GM18907 (cell line): Measurements from ENCODE around the gene ZW10.
"Not testable (repeated sequence)": the region's sequence is repeated elsewhere in the genome, so short reads cannot be mapped to it uniquely, and the experiment has no call there.

Experiments
- ATAC-seq: cut with Tn5 transposase; IDR thresholded peaks from one replicate; pipeline ENCODE4 v1.9.1; 2021; ENCODE audit warnings: mild to moderate bottlenecking, moderate library complexity; ENCODE audit not compliant: unreplicated experiment

Gene ZW10

GRCh38 chr11:113764527-113765219 is 8.8 kb downstream of the ZW10 start:
- no peak for ATAC-seq

GRCh38 chr11:113763040-113763439 is 10.5 kb downstream of the ZW10 start:
- not testable (repeated sequence) for ATAC-seq

- no peak for ATAC-seq
These were observed 13.3 kb downstream of the ZW10 start for GRCh38 chr11:113760241-113760640.

GRCh38 chr11:113752932-113753331 is 20.6 kb downstream of the ZW10 start:
- ATAC-seq = no peak

- no peak for ATAC-seq
These were observed 37.2 kb downstream of the ZW10 start for GRCh38 chr11:113736323-113736722.

- ATAC-seq = no peak
These were observed 41.4 kb downstream of the ZW10 start for GRCh38 chr11:113732092-113732491.

GRCh38 chr11:113730887-113731726 is 42.4 kb downstream of the ZW10 start:
- no peak for ATAC-seq

GRCh38 chr11:113729456-113729855 is 44.0 kb downstream of the ZW10 start:
- ATAC-seq = no peak

GRCh38 chr11:113728814-113729213 is 44.7 kb downstream of the ZW10 start:
- ATAC-seq = no peak

- no peak for ATAC-seq
These were observed 47.6 kb downstream of the ZW10 start for GRCh38 chr11:113725913-113726312.

- ATAC-seq = no peak
These were observed 48.1 kb downstream of the ZW10 start for GRCh38 chr11:113725407-113725806.

- no peak for ATAC-seq
These were observed 48.7 kb downstream of the ZW10 start for GRCh38 chr11:113724778-113725177.

- ATAC-seq = no peak
These were observed 49.7 kb downstream of the ZW10 start for GRCh38 chr11:113723787-113724186.

- no peak for ATAC-seq
These were observed 50.6 kb downstream of the ZW10 start for GRCh38 chr11:113722934-113723333.

- no peak for ATAC-seq
These were observed 51.3 kb downstream of the ZW10 start for GRCh38 chr11:113722221-113722620.

GRCh38 chr11:113721462-113722066 is 51.9 kb downstream of the ZW10 start:
- ATAC-seq = no peak

- not testable (repeated sequence) for ATAC-seq
These were observed 53.0 kb downstream of the ZW10 start for GRCh38 chr11:113720478-113720877.

GRCh38 chr11:113715882-113716625 is 57.4 kb downstream of the ZW10 start:
- ATAC-seq = no peak

- no peak for ATAC-seq
These were observed 58.2 kb downstream of the ZW10 start for GRCh38 chr11:113715273-113715672.

GRCh38 chr11:113710989-113711388 is 62.5 kb downstream of the ZW10 start:
- no peak for ATAC-seq
